CD1c-positive myeloid dendritic cell (primary cell): Measurements from ENCODE around the gene AGAP1.

Experiments
- DNase-seq: peaks from one replicate; pipeline ENCODE4 v3.0.0-alpha.2; 2016; ENCODE audit errors: extremely low spot score

AGAP1 gene

DNA sequence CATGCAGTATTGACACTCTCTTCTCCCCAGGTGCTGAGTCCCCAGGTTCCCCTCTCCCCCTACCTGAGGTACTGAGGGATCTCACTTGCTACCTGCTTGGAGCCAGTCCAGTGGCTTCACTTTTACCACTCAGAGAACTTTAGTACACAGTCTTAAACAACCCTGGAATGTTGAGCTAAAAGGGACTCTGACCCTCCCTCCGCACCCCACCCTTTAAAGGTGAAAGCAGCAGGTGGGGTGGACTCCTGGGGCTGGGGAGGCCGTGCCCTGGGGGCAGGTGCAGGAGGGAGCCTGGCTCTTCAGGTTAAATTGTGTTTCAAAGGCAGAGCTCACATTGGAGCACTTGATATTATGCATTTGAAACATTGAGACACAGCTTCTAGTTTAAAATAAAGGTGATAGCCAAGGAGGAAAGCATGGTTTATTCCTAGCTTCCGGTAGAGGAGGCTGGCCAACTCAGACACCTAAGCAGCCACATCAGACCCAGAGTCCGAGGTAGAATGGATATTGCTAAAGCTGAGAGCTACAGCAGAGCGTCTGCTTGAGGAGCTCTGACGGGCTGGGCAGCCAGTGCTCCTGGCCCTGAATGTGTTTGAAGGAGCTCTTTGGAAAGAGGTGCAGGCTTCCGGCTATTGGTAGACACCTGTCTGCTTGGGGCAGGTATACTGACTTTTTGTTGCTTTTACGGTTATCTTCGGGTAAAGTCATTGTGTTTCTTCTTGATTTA, 196.4 kb downstream of the AGAP1 start:
- DNase-seq, result no peak

GRCh38 chr2:235690809-235691450, 197.1 kb downstream of the AGAP1 start:
- DNase-seq, result no peak

DNA sequence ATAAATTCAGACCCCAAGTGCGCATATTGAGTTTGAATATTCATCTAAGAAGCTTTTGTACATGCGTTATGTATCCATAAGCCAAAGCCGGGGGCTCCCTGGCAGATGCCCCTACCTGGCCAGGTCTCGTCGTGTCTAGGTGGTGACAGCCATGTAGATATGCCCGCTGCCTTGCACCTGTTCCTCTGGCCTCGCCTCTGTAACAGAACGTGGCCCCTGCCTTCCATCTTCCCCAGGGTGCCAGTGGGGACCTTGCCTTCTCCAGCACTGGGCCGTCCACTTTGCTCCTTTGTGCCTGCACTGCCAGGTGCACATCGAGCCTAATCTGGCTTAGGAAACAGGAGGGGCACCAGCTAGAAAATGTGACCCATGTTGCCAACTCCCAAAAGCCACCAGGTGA, 198.2 kb downstream of the AGAP1 start:
- no peak for DNase-seq

DNA sequence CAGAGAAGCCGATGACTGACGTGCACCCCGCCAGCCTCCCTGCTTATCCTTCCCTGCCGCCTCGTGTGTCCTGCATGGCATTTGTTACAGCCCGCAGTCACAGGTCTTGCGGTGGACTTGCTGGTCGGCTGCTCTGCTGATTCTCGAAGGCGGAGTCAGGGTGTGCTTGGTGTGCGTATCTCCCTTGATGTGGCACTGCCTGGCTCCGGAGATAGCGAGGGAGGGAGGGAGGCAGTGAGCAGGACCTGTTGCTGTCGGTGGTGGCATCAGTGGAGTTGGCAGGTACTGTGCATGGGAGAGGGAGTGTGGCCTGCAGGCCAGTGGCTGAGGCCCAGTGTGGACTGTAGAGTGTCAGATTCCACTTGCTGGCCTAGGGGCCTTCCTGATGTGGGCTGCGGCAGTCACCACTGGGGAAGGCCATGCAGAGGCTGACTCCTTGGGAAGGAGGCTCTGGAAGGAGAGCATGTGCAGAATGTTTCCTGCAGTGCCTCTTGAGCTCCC, 198.9 kb downstream of the AGAP1 start:
- no peak for DNase-seq

DNA sequence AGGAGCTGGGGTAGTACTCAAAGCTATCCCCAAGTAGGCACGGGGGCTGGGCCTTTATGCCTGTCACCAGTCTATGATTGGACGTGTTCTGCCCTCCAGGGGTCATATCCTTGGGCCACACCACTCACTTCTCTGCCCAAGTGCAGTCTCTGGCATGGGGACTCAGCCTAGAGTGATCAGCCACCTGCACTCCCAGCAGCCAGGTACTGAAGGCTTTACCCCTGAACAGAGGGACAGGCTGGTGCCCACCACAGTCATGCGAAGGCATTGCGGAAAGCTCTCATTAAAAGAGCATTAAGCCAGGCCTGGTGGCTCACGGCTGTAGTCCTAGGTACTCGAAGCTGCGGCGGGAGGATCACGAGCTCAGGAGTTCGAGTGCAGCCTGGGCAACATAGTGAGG, 199.4 kb downstream of the AGAP1 start:
- DNase-seq, result no peak

GRCh38 chr2:235694721-235695601, 201.1 kb downstream of the AGAP1 start:
- no peak for DNase-seq

- no peak for DNase-seq
Measured at GRCh38 chr2:235695602-235695895, 201.7 kb downstream of the AGAP1 start.

DNA sequence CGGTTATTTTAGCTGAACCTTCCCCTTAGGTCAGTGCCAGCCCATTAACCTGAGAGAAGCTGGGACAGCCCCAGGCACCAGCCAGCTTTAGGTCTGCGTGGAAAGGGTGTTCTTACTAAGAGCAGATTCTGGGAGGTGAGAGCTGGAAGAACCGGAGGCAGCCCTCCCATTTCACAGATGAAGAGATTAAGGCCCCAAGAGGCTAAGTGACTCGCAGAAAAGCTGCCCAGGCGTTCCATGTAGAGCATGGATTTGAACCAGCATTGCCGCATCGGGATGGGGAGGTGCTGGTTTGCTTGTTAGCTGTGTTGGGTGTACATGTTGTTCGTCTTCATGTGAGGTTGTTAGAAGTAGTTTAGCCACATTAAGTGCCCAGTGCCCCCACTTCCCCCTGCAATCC, 203.2 kb downstream of the AGAP1 start:
- no peak for DNase-seq

DNA sequence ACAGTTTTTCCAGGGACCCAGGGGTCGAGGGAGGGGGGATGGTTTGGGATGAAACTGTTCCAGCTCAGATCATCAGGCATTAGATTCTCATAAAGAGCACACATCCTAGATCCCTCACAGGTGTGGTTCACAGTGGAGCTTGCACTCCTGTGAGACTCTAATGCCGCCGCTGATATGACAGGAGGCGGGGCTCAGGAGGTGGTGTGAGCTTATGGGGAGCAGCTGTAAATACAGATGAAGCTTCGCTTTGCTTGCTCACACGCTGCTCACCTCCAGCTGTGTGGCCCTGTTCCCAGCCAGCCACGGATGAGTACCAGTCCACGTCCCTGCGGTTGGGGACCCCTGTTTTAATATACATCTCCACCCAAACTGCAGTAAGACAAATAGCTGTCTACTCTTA, 204.2 kb downstream of the AGAP1 start:
- no peak for DNase-seq

- DNase-seq, result no peak
Measured at GRCh38 chr2:235698491-235698890, 204.6 kb downstream of the AGAP1 start.

DNA sequence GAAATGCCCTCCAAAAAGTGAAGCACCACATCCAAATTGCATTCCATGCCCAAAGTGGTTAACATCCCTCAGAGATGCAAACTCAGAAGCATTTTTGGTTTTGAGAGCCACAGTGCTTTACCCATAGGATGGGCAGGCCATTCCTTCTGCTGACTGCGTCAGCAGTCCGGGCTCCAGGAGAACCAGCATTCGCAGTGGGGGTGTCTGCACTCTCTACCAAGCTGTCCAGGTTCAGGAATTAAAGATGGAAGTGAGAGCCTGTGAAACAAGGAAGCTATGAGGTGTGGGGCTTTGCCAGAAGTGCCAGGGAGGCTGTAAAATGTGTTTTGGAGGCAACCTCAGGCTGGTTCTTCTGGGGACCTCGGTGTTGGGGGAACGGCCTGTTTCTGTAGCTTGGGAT, 205.7 kb downstream of the AGAP1 start:
- no peak for DNase-seq

DNA sequence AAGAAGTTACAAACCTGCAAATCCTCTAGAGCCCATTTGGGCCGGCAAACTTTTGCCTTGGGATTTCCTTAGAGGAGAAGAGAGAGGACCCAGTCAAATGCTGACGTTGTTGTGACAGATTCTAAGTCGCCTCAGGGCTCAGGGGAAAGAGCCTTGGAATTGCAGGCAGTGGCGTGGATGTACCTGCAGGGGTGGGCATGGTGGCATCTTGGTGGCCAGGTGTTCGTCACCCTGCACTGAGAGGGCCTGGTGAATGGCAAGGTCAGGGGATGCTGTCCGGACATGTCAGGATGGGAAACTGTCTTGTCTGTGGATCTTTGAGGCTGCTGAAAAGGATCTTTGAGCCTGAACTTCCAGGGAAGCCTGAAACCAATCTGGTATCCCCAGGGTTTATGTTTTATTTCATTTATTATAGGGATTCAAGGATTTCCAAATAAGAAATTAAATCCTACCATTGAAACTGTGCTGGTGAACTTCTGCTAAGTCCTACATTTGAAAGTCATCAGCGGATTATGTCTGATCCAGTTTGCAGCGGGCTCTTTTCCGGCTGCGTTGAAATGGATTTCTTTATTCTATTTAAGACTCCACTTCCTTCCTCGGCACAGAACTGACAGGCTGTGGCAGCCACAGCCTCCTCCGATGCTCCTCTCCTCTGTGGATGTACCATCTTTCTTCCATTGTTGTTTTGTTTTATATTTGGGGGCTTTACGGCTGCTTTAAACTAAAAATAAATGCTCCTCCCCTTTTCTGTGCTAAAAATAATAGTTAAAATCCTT, 207.6 kb downstream of the AGAP1 start:
- no peak for DNase-seq

DNA sequence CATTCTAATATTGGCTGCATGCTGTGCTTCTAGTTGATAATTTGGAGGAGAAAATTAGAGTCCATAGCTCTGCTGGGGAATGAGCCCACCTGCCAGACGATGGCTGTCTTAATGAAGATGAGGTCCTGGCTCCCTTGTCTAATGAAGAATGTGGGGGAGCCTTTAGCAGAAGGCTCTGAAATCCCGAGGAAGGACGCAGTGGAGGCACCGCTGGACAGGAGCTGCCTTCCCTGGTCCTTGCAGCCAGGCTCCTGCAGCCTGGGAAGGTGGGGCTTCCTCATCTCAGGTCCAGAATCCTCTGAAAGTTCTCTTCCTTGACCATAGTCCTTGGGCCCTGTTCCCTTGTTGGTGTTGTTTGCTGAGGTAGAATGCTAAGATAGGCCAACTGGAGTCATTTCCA, 208.3 kb downstream of the AGAP1 start:
- DNase-seq, result no peak

GRCh38 chr2:235703711-235704295, 210.0 kb downstream of the AGAP1 start:
- no peak for DNase-seq

GRCh38 chr2:235705296-235705695, 211.5 kb downstream of the AGAP1 start:
- no peak for DNase-seq

DNA sequence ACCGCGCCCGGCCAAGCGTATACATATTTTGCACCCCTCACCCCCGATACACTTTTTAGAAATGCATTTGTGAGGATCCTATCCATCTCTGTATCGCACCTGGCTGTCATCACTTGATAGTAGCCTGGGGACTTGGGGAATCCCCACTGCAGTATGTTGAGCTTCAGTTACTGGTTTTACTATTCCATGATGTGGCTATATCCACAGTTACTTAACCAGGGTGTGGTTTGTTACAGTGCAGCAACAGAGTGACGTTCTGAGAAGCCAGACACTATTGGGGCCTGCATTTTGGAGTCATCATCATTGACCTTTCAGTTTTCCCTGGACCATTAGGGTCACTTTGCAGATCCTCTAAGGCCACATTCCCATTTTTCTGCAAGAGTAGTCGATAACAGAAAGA, 212.7 kb downstream of the AGAP1 start:
- no peak for DNase-seq

DNA sequence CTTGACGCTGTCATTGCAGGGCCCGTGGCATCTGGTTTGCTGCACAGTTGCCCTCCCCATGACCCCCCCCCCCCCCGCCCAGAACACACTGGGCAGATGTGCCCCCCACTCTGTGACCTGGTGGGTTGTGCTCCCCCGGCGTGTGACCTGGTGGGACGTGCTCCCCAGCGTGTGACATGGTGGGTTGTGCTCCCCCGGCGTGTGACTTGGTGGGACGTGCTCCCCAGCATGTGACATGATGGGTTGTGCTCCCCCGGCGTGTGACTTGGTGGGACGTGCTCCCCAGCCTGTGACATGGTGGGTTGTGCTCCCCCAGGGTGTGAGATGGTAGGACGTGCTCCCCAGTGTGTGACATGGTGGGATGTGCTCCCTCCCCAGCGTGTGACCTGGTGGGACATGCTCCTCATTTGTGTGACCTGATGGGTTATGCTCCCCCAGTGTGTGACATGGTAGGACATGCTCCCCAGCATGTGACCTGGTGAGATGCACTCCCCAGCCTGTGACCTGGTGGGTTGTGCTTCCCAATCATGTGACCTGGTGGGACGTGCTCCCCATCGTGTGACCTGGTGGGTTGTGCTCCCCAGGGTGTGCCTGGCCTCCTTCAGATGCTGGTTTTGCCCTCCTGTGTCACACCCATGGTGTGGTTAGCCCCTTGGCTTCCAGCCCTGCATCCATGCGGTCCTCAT, 213.7 kb downstream of the AGAP1 start:
- no peak for DNase-seq

GRCh38 chr2:235709124-235709813, 215.4 kb downstream of the AGAP1 start:
- no peak for DNase-seq

DNA sequence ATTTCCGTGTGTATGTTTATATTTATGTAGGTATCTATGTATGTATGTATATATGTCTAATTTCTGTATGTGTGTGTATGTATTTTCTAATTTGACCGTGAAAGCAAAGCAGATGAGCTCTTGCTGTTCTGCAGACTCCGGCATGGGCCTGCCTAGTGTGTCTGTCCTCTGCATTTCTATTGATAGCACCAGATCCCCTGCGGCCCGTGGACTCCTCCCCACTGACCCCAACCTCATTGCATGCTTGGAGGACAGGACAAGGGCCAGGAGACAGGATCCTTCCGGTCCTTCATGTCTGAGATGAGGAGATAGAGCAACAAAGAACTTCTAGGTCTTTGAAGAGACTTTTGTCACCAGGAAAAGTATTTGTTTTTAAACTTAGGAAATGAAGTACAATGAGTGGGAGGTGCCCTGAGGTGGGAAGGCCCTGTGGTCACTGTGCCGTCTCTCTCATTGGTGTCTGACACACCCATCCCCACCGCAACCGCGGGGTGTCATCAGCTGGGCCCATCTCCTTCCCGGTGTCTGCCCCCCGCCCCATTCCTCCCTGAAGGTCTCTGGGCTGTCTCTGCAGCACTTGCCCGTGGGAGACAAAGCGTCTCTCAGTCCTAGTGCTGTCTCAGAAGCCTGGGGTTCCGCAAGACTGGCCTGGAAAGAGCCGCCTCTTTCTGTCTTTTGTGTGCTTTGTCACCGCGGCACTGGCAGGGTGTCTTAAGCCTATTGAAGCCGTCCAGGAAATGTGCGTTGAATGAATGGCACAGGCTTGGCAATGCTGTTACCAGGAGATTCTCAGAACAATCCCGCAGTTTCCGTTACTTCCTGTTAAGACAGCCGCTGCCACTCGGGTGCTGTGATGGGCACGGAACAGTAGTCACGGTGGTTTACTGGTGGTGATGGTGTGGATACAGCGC, 216.4 kb downstream of the AGAP1 start:
- no peak for DNase-seq
